GM19468 (cell line): ENCODE data around the gene CSTPP1.
"Not testable (repeated sequence)": the region's sequence is repeated elsewhere in the genome, so short reads cannot be mapped to it uniquely, and the experiment has no call there.

Source experiments
- ATAC-seq: cut with Tn5 transposase; IDR thresholded peaks from one replicate; pipeline ENCODE4 v1.9.1; 2021; ENCODE audit warnings: mild to moderate bottlenecking, moderate library complexity, moderate number of reproducible peaks; ENCODE audit not compliant: unreplicated experiment; ENCODE audit errors: extremely low read depth

Gene CSTPP1

GRCh38 chr11:46984548-46984947 is 48.0 kb downstream of the CSTPP1 start:
- ATAC-seq = no peak

GRCh38 chr11:46984987-46985386 is 48.4 kb downstream of the CSTPP1 start:
- ATAC-seq = no peak

GRCh38 chr11:46987183-46987582 is 50.6 kb downstream of the CSTPP1 start:
- ATAC-seq = no peak

GRCh38 chr11:46989810-46990487 is 53.4 kb downstream of the CSTPP1 start:
- ATAC-seq = not testable (repeated sequence)

- no peak for ATAC-seq
Observed at GRCh38 chr11:46991391-46991790, 54.8 kb downstream of the CSTPP1 start.

GRCh38 chr11:46992386-46992785 is 55.8 kb downstream of the CSTPP1 start:
- not testable (repeated sequence) for ATAC-seq

- not testable (repeated sequence) for ATAC-seq
Observed at GRCh38 chr11:46997796-46998195, 61.2 kb downstream of the CSTPP1 start.

GRCh38 chr11:46999217-46999616 is 62.7 kb downstream of the CSTPP1 start:
- ATAC-seq = no peak

- no peak for ATAC-seq
Observed at GRCh38 chr11:47000033-47000432, 63.5 kb downstream of the CSTPP1 start.

- no peak for ATAC-seq
Observed at GRCh38 chr11:47001781-47002181, 65.2 kb downstream of the CSTPP1 start.

GRCh38 chr11:47002390-47002789 is 65.8 kb downstream of the CSTPP1 start:
- ATAC-seq = no peak

- ATAC-seq = no peak
Observed at GRCh38 chr11:47003180-47003877, 66.8 kb downstream of the CSTPP1 start.

- no peak for ATAC-seq
Observed at GRCh38 chr11:47004595-47005033, 68.1 kb downstream of the CSTPP1 start.

- ATAC-seq = no peak
Observed at GRCh38 chr11:47005441-47005840, 68.9 kb downstream of the CSTPP1 start.

GRCh38 chr11:47007579-47007978 is 71.0 kb downstream of the CSTPP1 start:
- ATAC-seq = no peak

- ATAC-seq = no peak
Observed at GRCh38 chr11:47010179-47010578, 73.6 kb downstream of the CSTPP1 start.

GRCh38 chr11:47014097-47014496 is 77.5 kb downstream of the CSTPP1 start:
- ATAC-seq = no peak

- ATAC-seq = no peak
Observed at GRCh38 chr11:47018637-47019036, 82.1 kb downstream of the CSTPP1 start.

GRCh38 chr11:47020793-47021526 is 84.4 kb downstream of the CSTPP1 start:
- no peak for ATAC-seq

- no peak for ATAC-seq
Observed at GRCh38 chr11:47021527-47021818, 84.9 kb downstream of the CSTPP1 start.

GRCh38 chr11:47021965-47022364 is 85.4 kb downstream of the CSTPP1 start:
- no peak for ATAC-seq
